Smooth muscle cell (in vitro differentiated cells): ENCODE results near the gene IFNGR1. TPM values are rescaled to one million over a fixed set of nuclear protein-coding genes. Genes with fewer than 3 reads are reported as not detected.

Experiments used
- DNase-seq: peaks from one replicate; lab custom pipeline; 2025; ENCODE audit not compliant: unreplicated experiment; lab: John Stamatoyannopoulos, UW
- H2AFZ ChIP-seq: fragments of 200-600 bp; sonication (generic); 2 replicates; pipeline ENCODE4 v1.6.0; 2016; ENCODE audit warnings: antibody characterized with exemption, low read depth, mild to moderate bottlenecking
- H3F3A ChIP-seq: fragments of 200-600 bp; sonication (generic); 2 replicates; pipeline ENCODE4 v1.6.0; 2017; ENCODE audit warnings: antibody characterized with exemption, low read depth
- H3K27ac ChIP-seq: fragments of 200-600 bp; sonication (generic); 2 replicates; pipeline ENCODE4 v1.5.1; 2016; ENCODE audit warnings: low read depth, mild to moderate bottlenecking
- H3K27me3 ChIP-seq: fragments of 200-600 bp; sonication (generic); 2 replicates; pipeline ENCODE4 v1.6.1; 2016; ENCODE audit warnings: low read depth, mild to moderate bottlenecking
- H3K36me3 ChIP-seq: fragments of 200-600 bp; sonication (generic); 2 replicates; pipeline ENCODE4 v1.5.1; 2016; ENCODE audit warnings: low read depth
- H3K4me1 ChIP-seq: fragments of 200-600 bp; sonication (generic); 2 replicates; pipeline ENCODE4 v1.5.1; 2016; ENCODE audit warnings: low read depth
- H3K4me2 ChIP-seq: fragments of 200-600 bp; sonication (generic); 2 replicates; pipeline ENCODE4 v1.6.0; 2016; ENCODE audit warnings: mild to moderate bottlenecking
- H3K4me3 ChIP-seq: fragments of 200-600 bp; sonication (generic); 2 replicates; pipeline ENCODE4 v1.5.1; 2016; ENCODE audit warnings: mild to moderate bottlenecking
- H3K79me2 ChIP-seq: fragments of 200-600 bp; sonication (generic); 2 replicates; pipeline ENCODE4 v1.6.0; 2016; ENCODE audit warnings: low read depth, mild to moderate bottlenecking
- H3K9ac ChIP-seq: fragments of 200-600 bp; sonication (generic); 2 replicates; pipeline ENCODE4 v1.6.0; 2016; ENCODE audit warnings: low read depth
- H3K9me3 ChIP-seq: fragments of 200-600 bp; sonication (generic); replicated peaks from 2 replicates; pipeline ENCODE4 v1.5.1; 2016; ENCODE audit warnings: low read depth
- H4K20me1 ChIP-seq: fragments of 200-600 bp; sonication (generic); 2 replicates; pipeline ENCODE4 v1.6.0; 2016; ENCODE audit warnings: low read depth
- WGBS: methylation state at CpG from one replicate; pipeline ENCODE4 v1.1.7; 2016; ENCODE audit warnings: low lambda C conversion rate; 5-methylcytosine and 5-hydroxymethylcytosine counted together
- polyA plus RNA-seq: library from polyadenylated mRNA; unstranded; fragments of >200 nt; fragmentation: Nextera tagmentation; extraction: Ambion mirVana; gene quantifications from 2 replicates; pipeline ENCODE4 v1.2.1, GENCODE V29; 2016
- total RNA-seq: library from RNA; depleted of rRNA; stranded (reverse); fragments of >200 nt; gene quantifications from 2 replicates; pipeline ENCODE4 v1.2.3, GENCODE V29; 2014
- TF ChIP-seq, protein P1 (sequence below): fragments of 200-600 bp; sonication (generic); IDR thresholded peaks from 2 replicates; pipeline ENCODE4 v1.5.1; 2017; ENCODE audit warnings: borderline replicate concordance, mild to moderate bottlenecking, antibody characterized with exemption; ENCODE audit not compliant: insufficient read depth, poor library complexity, severe bottlenecking

Gene IFNGR1
- total and polyA plus RNA-seq, 2 experiments from 2014 or later: 61.1 to 83.7 TPM

DNA sequence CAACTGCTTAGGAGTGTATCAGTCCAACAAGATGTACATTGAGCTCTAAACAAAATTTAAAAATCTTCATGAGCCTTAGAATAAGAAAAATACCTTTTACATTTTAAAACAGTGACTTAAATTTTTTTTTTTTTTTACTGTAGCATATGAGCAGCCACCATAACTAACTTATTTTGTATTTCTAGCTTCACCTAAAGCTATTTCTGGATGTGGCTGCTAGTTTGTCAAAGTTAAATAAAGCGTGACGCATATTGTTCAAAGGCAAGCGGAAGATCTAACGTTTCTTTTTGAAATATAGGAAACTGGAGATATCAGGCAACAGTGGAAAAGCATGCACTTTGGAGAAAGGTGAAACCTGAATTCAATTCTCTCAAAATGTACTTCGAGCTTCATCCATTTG lies 42.5 kb downstream of the IFNGR1 start:
- H2AFZ ChIP-seq: no peak overlapping the region
- DNase-seq: no peak
- no peak overlapping the region for H3K4me2 ChIP-seq
- no peaks in the 10 kb centered on the region for H3K4me1 ChIP-seq
- no peaks in the 10 kb centered on the region for H4K20me1 ChIP-seq
- H3K36me3 ChIP-seq: no peaks in the 10 kb centered on the region
- 89% methylated on average over 5 of the region's 5 CpGs for WGBS
- TF ChIP-seq, protein P1, sequence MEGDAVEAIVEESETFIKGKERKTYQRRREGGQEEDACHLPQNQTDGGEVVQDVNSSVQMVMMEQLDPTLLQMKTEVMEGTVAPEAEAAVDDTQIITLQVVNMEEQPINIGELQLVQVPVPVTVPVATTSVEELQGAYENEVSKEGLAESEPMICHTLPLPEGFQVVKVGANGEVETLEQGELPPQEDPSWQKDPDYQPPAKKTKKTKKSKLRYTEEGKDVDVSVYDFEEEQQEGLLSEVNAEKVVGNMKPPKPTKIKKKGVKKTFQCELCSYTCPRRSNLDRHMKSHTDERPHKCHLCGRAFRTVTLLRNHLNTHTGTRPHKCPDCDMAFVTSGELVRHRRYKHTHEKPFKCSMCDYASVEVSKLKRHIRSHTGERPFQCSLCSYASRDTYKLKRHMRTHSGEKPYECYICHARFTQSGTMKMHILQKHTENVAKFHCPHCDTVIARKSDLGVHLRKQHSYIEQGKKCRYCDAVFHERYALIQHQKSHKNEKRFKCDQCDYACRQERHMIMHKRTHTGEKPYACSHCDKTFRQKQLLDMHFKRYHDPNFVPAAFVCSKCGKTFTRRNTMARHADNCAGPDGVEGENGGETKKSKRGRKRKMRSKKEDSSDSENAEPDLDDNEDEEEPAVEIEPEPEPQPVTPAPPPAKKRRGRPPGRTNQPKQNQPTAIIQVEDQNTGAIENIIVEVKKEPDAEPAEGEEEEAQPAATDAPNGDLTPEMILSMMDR: no peak
- H3F3A ChIP-seq: no peaks in the 10 kb centered on the region
- no peak overlapping the region for H3K27ac ChIP-seq
- peaks cover 7% of the 10 kb centered on the region for H3K9me3 ChIP-seq
- no peak overlapping the region for H3K9ac ChIP-seq
- H3K27me3 ChIP-seq: no peaks in the 10 kb centered on the region
- H3K79me2 ChIP-seq: no peaks in the 10 kb centered on the region
- H3K4me3 ChIP-seq: no peak overlapping the region

DNA sequence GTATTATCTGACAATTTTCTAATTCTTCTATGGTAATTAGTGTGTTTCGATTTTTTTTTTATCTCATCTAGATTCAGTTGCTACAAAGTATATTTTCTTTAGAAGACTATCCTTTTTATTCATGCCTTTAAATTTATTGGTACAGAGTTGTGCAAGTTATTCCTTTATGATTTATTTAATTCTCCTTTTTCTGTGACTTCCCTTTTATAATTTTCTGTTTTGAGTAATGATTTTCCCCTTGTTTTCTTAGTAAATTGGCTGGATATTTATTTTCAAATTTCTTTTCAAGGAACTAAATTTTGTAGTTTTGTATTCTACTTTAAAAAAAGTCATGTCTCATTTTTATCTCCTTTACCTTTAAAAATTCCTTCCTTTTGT lies 43.3 kb downstream of the IFNGR1 start:
- Histone ChIP-seq H3K79me2 (no peaks in the 10 kb centered on the region), H3K36me3 (no peaks in the 10 kb centered on the region), H3K4me1 (no peaks in the 10 kb centered on the region), H3K27ac (no peak overlapping the region), H3F3A (no peaks in the 10 kb centered on the region), H4K20me1 (no peaks in the 10 kb centered on the region), H2AFZ (no peak overlapping the region), H3K4me2 (no peak overlapping the region), H3K27me3 (no peaks in the 10 kb centered on the region), H3K4me3 (no peak overlapping the region), H3K9ac (no peak overlapping the region), H3K9me3 (peaks cover 7% of the 10 kb centered on the region)
- WGBS: 85% methylated on average over 1 of the region's 1 CpG
- TF ChIP-seq, protein P1: no peak
- DNase-seq: no peak

GRCh38 chr6:137175157-137175867 lies 43.9 kb downstream of the IFNGR1 start:
- H3K9me3 ChIP-seq: peaks cover 4% of the 10 kb centered on the region
- H3K79me2 ChIP-seq: no peaks in the 10 kb centered on the region
- no peak overlapping the region for H3K4me2 ChIP-seq
- H2AFZ ChIP-seq: no peak overlapping the region
- H3K9ac ChIP-seq: no peak overlapping the region
- H3F3A ChIP-seq: no peaks in the 10 kb centered on the region
- H3K27me3 ChIP-seq: no peaks in the 10 kb centered on the region
- H3K27ac ChIP-seq: no peak overlapping the region
- 74% methylated on average over 4 of the region's 4 CpGs for WGBS
- no peaks in the 10 kb centered on the region for H3K36me3 ChIP-seq
- DNase-seq: no peak
- H3K4me3 ChIP-seq: no peak overlapping the region
- TF ChIP-seq, protein P1: no peak
- no peaks in the 10 kb centered on the region for H3K4me1 ChIP-seq
- no peaks in the 10 kb centered on the region for H4K20me1 ChIP-seq

GRCh38 chr6:137173501-137173900 lies 45.7 kb downstream of the IFNGR1 start, which contains the start of gene IL22RA2:
IL22RA2 (minus strand) TSS chr6:137173644; CDS start chr6:137161749, 11,895 bp downstream.
- Histone ChIP-seq H3K9me3 (no peaks in the 10 kb centered on the region), H3K9ac (no peak within 1 kb of the TSS), H3K27me3 (no peaks in the 10 kb centered on the region), H3K79me2 (no peaks in the 10 kb centered on the region), H3K4me1 (no peaks in the 10 kb centered on the region), H3K27ac (no peak within 1 kb of the TSS), H3K4me3 (no peak within 1 kb of the TSS), H3F3A (no peaks in the 10 kb centered on the region), H3K4me2 (no peak within 1 kb of the TSS), H4K20me1 (no peaks in the 10 kb centered on the region), H3K36me3 (no peaks in the 10 kb centered on the region), H2AFZ (no peak within 1 kb of the TSS)
- DNase-seq: no peak
- TF ChIP-seq, protein P1: no peak
- 90% methylated on average over 4 of the region's 4 CpGs for WGBS
